ENCODE data around the gene UNC119B. TPM values are rescaled to one million over a fixed set of nuclear protein-coding genes. Genes with fewer than 3 reads are reported as not detected.

UNC119B gene
- total RNA-seq, 6 experiments from 2014 or later: 32.9 to 39.5 (median 34.4) TPM

GRCh38 chr12:120690083-120690450 is 20.2 kb upstream of the UNC119B start:
- Mint-ChIP-seq H3K27ac (no peak overlapping the region), H3K27me3 (ENCODE audit: insufficient read depth) (no peaks in the 10 kb centered on the region; the same call in 1 of the 2 replicates), H3K9me3 (no peaks in the 10 kb centered on the region), H3K36me3 (ENCODE audit: low read depth) (peaks cover 21% of the 10 kb centered on the region), H3K4me3 (no peak overlapping the region), H3K4me1 (ENCODE audit: low read depth) (peaks cover 49% of the 10 kb centered on the region)
- DNase-seq: no peak
- TF ChIP-seq, protein P1, sequence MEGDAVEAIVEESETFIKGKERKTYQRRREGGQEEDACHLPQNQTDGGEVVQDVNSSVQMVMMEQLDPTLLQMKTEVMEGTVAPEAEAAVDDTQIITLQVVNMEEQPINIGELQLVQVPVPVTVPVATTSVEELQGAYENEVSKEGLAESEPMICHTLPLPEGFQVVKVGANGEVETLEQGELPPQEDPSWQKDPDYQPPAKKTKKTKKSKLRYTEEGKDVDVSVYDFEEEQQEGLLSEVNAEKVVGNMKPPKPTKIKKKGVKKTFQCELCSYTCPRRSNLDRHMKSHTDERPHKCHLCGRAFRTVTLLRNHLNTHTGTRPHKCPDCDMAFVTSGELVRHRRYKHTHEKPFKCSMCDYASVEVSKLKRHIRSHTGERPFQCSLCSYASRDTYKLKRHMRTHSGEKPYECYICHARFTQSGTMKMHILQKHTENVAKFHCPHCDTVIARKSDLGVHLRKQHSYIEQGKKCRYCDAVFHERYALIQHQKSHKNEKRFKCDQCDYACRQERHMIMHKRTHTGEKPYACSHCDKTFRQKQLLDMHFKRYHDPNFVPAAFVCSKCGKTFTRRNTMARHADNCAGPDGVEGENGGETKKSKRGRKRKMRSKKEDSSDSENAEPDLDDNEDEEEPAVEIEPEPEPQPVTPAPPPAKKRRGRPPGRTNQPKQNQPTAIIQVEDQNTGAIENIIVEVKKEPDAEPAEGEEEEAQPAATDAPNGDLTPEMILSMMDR (IDR thresholded peaks at IDR 0.05): no peak

- peaks cover 28% of the 10 kb centered on the region for H3K36me3 Mint-ChIP-seq (ENCODE audit: low read depth)
- TF ChIP-seq, protein P1 (IDR thresholded peaks at IDR 0.05): no peak
- H3K27ac Mint-ChIP-seq: no peak overlapping the region
- no peak for DNase-seq
- no peak overlapping the region for H3K4me3 Mint-ChIP-seq
- peaks cover 48% of the 10 kb centered on the region for H3K4me1 Mint-ChIP-seq (ENCODE audit: low read depth)
- no peaks in the 10 kb centered on the region; the same call in 1 of the 2 replicates for H3K27me3 Mint-ChIP-seq (ENCODE audit: insufficient read depth)
- H3K9me3 Mint-ChIP-seq: no peaks in the 10 kb centered on the region
Measured at GRCh38 chr12:120690978-120691377, 19.3 kb upstream of the UNC119B start.

- no peak overlapping the region for H3K4me3 Mint-ChIP-seq
- H3K27me3 Mint-ChIP-seq (ENCODE audit: insufficient read depth): no peaks in the 10 kb centered on the region
- no peaks in the 10 kb centered on the region for H3K9me3 Mint-ChIP-seq
- H3K36me3 Mint-ChIP-seq (ENCODE audit: low read depth): peaks cover 42% of the 10 kb centered on the region
- TF ChIP-seq, protein P1 (IDR thresholded peaks at IDR 0.05): no peak
- peak overlapping the region; percentile 22 for H3K27ac Mint-ChIP-seq
- DNase-seq: no peak
- H3K4me1 Mint-ChIP-seq (ENCODE audit: low read depth): peaks cover 48% of the 10 kb centered on the region
Measured at GRCh38 chr12:120692524-120693033, 17.7 kb upstream of the UNC119B start.

- peaks cover 39% of the 10 kb centered on the region for H3K4me1 Mint-ChIP-seq (ENCODE audit: low read depth)
- no peaks in the 10 kb centered on the region for H3K9me3 Mint-ChIP-seq
- no peak overlapping the region for H3K4me3 Mint-ChIP-seq
- H3K27me3 Mint-ChIP-seq (ENCODE audit: insufficient read depth): no peaks in the 10 kb centered on the region; the same call in 1 of the 2 replicates
- H3K36me3 Mint-ChIP-seq (ENCODE audit: low read depth): peaks cover 42% of the 10 kb centered on the region
- no peak overlapping the region for H3K27ac Mint-ChIP-seq
- no peak for DNase-seq
- TF ChIP-seq, protein P1 (IDR thresholded peaks at IDR 0.05): no peak
Measured at GRCh38 chr12:120693848-120694247, 16.4 kb upstream of the UNC119B start.

DNA sequence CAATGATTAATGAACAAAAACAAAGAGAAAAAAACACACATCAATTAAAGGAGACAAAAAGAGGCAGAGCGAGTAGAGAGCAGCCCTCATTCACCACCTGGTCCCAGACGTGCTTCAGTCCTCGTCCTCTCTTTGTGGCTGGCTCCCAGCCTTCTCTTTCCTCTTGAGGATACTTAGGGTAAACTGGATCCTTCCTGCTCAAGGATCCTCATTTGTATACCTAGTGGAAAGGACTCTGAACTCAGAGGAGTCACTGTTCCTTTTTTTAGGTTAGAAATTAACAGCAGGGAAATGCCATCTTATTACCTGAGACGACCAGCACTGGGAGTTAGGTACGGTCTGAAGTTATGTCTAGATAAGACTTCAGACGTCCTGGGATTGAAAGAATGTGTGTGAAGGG is 13.6 kb upstream of the UNC119B start:
- Mint-ChIP-seq H3K27me3 (ENCODE audit: insufficient read depth) (no peaks in the 10 kb centered on the region; the same call in 1 of the 2 replicates), H3K36me3 (ENCODE audit: low read depth) (peaks cover 50% of the 10 kb centered on the region), H3K27ac (no peak overlapping the region), H3K4me3 (no peak overlapping the region), H3K4me1 (ENCODE audit: low read depth) (peaks cover 18% of the 10 kb centered on the region), H3K9me3 (no peaks in the 10 kb centered on the region)
- no peak for DNase-seq
- TF ChIP-seq, protein P1 (IDR thresholded peaks at IDR 0.05): no peak
